ENCODE results near the gene COL1A1.

Gene COL1A1

DNA sequence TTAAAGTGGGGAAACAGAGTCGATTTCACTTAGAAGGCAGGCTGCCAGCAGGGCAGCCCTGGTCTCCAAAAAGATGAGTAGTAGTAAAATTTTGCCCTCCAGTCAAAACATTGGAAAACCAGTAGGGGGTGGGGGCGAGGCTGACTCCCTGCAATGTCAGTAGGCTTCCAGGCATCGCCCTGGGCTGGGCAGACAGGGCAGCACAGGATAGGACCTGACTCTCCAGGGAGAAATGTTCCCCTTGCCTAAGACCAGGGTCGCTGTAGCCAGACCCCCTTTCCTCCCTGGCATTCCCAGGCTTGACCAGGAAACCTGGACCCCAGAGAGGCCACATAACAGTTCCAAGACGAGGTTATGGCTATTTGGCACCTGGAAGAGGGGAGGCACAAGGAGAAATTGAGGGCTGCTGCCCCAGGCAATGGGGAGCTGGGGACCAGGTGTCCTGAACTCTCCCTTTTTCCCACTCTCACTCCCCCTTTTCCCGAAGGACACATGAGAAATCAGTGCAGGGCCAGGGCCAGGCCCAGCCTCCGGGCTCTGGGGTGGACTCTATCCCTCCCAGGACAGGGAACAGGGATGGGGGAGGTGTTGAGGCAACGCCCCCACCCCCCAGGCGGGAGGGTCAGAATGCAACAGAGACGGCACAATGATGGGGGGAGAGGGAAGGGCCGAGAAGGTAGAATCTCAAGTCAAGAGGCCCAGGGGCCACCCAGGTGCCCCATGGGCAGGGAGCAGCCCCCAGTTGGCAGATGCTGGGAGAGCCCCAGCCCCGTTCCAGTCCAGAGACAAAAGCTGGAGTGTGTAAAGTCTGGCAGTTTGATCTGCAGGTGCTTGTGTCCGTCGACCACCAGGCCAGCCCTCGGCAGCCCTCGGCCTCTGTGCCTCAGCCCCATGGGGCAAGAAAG is 67.0 kb downstream of the COL1A1 start:
- Histone ChIP-seq H3K36me3 (ENCODE audit: control insufficient read depth, insufficient read depth, low read length) (peaks cover 43% of the 10 kb centered on the region), H3K4me3 (replicated peaks; ENCODE audit: low read depth, low read length) (no peak overlapping the region), H3K27me3 (replicated peaks; ENCODE audit: control insufficient read depth, insufficient read depth, low read length) (no peaks in the 10 kb centered on the region)
- TF ChIP-seq, protein P1, sequence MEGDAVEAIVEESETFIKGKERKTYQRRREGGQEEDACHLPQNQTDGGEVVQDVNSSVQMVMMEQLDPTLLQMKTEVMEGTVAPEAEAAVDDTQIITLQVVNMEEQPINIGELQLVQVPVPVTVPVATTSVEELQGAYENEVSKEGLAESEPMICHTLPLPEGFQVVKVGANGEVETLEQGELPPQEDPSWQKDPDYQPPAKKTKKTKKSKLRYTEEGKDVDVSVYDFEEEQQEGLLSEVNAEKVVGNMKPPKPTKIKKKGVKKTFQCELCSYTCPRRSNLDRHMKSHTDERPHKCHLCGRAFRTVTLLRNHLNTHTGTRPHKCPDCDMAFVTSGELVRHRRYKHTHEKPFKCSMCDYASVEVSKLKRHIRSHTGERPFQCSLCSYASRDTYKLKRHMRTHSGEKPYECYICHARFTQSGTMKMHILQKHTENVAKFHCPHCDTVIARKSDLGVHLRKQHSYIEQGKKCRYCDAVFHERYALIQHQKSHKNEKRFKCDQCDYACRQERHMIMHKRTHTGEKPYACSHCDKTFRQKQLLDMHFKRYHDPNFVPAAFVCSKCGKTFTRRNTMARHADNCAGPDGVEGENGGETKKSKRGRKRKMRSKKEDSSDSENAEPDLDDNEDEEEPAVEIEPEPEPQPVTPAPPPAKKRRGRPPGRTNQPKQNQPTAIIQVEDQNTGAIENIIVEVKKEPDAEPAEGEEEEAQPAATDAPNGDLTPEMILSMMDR (IDR thresholded peaks at IDR 0.05; ENCODE audit: insufficient read depth, low read length, poor library complexity, severe bottlenecking): no peak
- no peak for DNase-seq (ENCODE audit: extremely low read depth, insufficient read length)

DNA sequence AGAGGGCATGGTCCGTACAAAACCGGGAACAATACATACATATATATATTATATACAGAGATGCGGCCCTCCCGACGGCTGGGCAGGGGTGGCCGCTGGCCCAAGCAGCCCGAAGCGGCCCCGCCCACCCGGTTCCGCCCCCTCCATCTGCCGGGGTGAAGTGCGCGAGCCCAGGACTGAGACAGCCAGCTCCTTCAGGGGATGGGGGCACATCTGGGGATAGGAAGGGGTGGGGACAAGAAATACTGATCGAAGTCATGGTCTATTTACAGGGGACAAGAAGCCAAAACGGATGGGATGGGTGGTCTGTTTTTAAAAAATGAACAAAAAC is 67.7 kb downstream of the COL1A1 start:
- Histone ChIP-seq H3K36me3 (ENCODE audit: control insufficient read depth, insufficient read depth, low read length) (peaks cover 36% of the 10 kb centered on the region), H3K27me3 (replicated peaks; ENCODE audit: control insufficient read depth, insufficient read depth, low read length) (0 out of 2 replicates have a peak, but pooled peaks cover 2% of the 10 kb centered on the region), H3K4me3 (replicated peaks; ENCODE audit: low read depth, low read length) (no peak overlapping the region)
- TF ChIP-seq, protein P1 (IDR thresholded peaks at IDR 0.05; ENCODE audit: insufficient read depth, low read length, poor library complexity, severe bottlenecking): no peak
- DNase-seq (ENCODE audit: extremely low read depth, insufficient read length): no peak

Data from GM06990 (cell line).